HepG2 (cell line): ENCODE data around the gene UNCX. TPM values are rescaled to one million over a fixed set of nuclear protein-coding genes. Genes with fewer than 3 reads are reported as not detected.

ENCODE experiments used
- EED ChIP-seq: sonication (generic); formaldehyde crosslinking; IDR thresholded peaks from 2 replicates; pipeline ENCODE4 v1.5.0; 2020; ENCODE audit warnings: mild to moderate bottlenecking, missing genetic modification reagents
- KDM2A ChIP-seq: sonication (generic); formaldehyde crosslinking; IDR thresholded peaks from 2 replicates; pipeline ENCODE4 v1.4.0; 2020; ENCODE audit warnings: low read depth, missing genetic modification reagents, borderline replicate concordance
- MBNL3 ChIP-seq: fragments of 250-450 bp; sonication (Bioruptor Pico); conservative IDR thresholded peaks from 2 replicates; pipeline ENCODE4 v1.8.0; 2022; ENCODE audit warnings: mild to moderate bottlenecking, inconsistent platforms
- MYC ChIP-seq: sonication (generic); formaldehyde crosslinking; IDR thresholded peaks from 2 replicates; pipeline ENCODE4 v1.9.0; 2021; ENCODE audit warnings: missing genetic modification reagents, borderline replicate concordance
- NR2F1 ChIP-seq, 2 experiments: fragments of 450-650 bp in 1 of 2; formaldehyde crosslinking in 1 of 2; IDR thresholded peaks; 2 replicates each; pipeline versions ENCODE4 v1.5.0 to v1.6.1; 2016 to 2020; ENCODE audit warnings: mild to moderate bottlenecking in 1 of 2, missing compliant biosample characterization in 1 of 2, missing genetic modification reagents in 1 of 2, moderate library complexity in 1 of 2
- RFX3 ChIP-seq: IDR thresholded peaks from 2 replicates; pipeline ENCODE4 v1.6.1; 2016; ENCODE audit warnings: missing biosample characterization, missing genetic modification reagents
- SP140L ChIP-seq: sonication (generic); formaldehyde crosslinking; IDR thresholded peaks from 2 replicates; pipeline ENCODE4 v1.4.0; 2020; ENCODE audit warnings: missing genetic modification reagents, borderline replicate concordance
- XRCC5 ChIP-seq: fragments of 200-400 bp; formaldehyde crosslinking; optimal IDR thresholded peaks from 2 replicates; pipeline ENCODE3; 2017; ENCODE audit warnings: mild to moderate bottlenecking, low read length
- ZFP36L1 ChIP-seq: sonication (generic); formaldehyde crosslinking; IDR thresholded peaks from 2 replicates; pipeline ENCODE4 v1.8.0; 2022; ENCODE audit warnings: mild to moderate bottlenecking, missing genetic modification reagents, moderate library complexity
- ZNF383 ChIP-seq: sonication (generic); formaldehyde crosslinking; IDR thresholded peaks from 2 replicates; pipeline ENCODE4 v1.4.0; 2020; ENCODE audit warnings: missing genetic modification reagents, mild to moderate bottlenecking, borderline replicate concordance
- ZNF530 ChIP-seq: sonication (generic); formaldehyde crosslinking; IDR thresholded peaks from 2 replicates; pipeline ENCODE4 v1.5.0; 2020; ENCODE audit warnings: low read depth, mild to moderate bottlenecking, missing genetic modification reagents
- ZNF670 ChIP-seq: sonication (generic); formaldehyde crosslinking; IDR thresholded peaks from 2 replicates; pipeline ENCODE4 v1.8.0; 2022; ENCODE audit warnings: mild to moderate bottlenecking, missing genetic modification reagents, borderline replicate concordance
- ZNF766 ChIP-seq: sonication (generic); formaldehyde crosslinking; IDR thresholded peaks from 2 replicates; pipeline ENCODE4 v1.5.0; 2020; ENCODE audit warnings: missing genetic modification reagents, borderline replicate concordance
- ZNF816 ChIP-seq: sonication (generic); formaldehyde crosslinking; IDR thresholded peaks from 2 replicates; pipeline ENCODE4 v1.8.0; 2022; ENCODE audit warnings: missing genetic modification reagents, mild to moderate bottlenecking, borderline replicate concordance
- ZSCAN29 ChIP-seq: sonication (generic); formaldehyde crosslinking; conservative IDR thresholded peaks from 2 replicates; pipeline ENCODE4 v1.4.0; 2020; ENCODE audit warnings: mild to moderate bottlenecking, missing genetic modification reagents
- polyA plus RNA-seq, 8 experiments: library from polyadenylated mRNA; depleted of rRNA in 3 of 8; stranded (reverse) in 7 of 8; unstranded in 1 of 8; fragments of >200 nt; fragmentation: Illumina TruSeq in 4 of 8; extraction: Trizol in 4 of 8; gene quantifications; 2 replicates each; pipeline versions ENCODE4 v1.2.1 to v1.2.3, GENCODE V29; 2011 to 2016; ENCODE audit warnings: low read depth in 4 of 8, missing spikeins in 1 of 8, mixed read lengths in 1 of 8; ENCODE audit not compliant: insufficient read depth in 1 of 8
- total RNA-seq, 5 experiments: library from RNA; depleted of rRNA; stranded (reverse); fragments of >200 nt; fragmentation: Illumina TruSeq; extraction: Trizol; gene quantifications; 2 replicates each; pipeline ENCODE4 v1.2.3, GENCODE V29; 2016; ENCODE audit warnings: low read depth in 1 of 5
- TF ChIP-seq, protein P1 (sequence below): sonication (generic); formaldehyde crosslinking; IDR thresholded peaks from 2 replicates; pipeline ENCODE4 v1.8.1; 2023; ENCODE audit warnings: mild to moderate bottlenecking, missing genetic modification reagents
- TF ChIP-seq, protein P2 (sequence below): sonication (generic); formaldehyde crosslinking; IDR thresholded peaks from 2 replicates; pipeline ENCODE4 v1.5.1; 2020; ENCODE audit warnings: mild to moderate bottlenecking, missing genetic modification reagents, moderate library complexity
- TF ChIP-seq, protein P3 (sequence below): sonication (generic); formaldehyde crosslinking; IDR thresholded peaks from 2 replicates; pipeline ENCODE4 v1.5.0; 2020; ENCODE audit warnings: mild to moderate bottlenecking, missing genetic modification reagents
- TF ChIP-seq, protein P4 (sequence below): sonication (generic); formaldehyde crosslinking; IDR thresholded peaks from 2 replicates; pipeline ENCODE4 v1.4.0; 2020; ENCODE audit warnings: mild to moderate bottlenecking, missing genetic modification reagents
- TF ChIP-seq, protein P5 (sequence below): sonication (generic); formaldehyde crosslinking; IDR thresholded peaks from 2 replicates; pipeline ENCODE4 v1.4.0; 2020; ENCODE audit warnings: missing genetic modification reagents

The UNCX gene
- total and polyA plus RNA-seq, 2 of the 13 experiments (the other 11 are each of a cell fraction or from before 2014, with no cell fraction given), result not detected

DNA sequence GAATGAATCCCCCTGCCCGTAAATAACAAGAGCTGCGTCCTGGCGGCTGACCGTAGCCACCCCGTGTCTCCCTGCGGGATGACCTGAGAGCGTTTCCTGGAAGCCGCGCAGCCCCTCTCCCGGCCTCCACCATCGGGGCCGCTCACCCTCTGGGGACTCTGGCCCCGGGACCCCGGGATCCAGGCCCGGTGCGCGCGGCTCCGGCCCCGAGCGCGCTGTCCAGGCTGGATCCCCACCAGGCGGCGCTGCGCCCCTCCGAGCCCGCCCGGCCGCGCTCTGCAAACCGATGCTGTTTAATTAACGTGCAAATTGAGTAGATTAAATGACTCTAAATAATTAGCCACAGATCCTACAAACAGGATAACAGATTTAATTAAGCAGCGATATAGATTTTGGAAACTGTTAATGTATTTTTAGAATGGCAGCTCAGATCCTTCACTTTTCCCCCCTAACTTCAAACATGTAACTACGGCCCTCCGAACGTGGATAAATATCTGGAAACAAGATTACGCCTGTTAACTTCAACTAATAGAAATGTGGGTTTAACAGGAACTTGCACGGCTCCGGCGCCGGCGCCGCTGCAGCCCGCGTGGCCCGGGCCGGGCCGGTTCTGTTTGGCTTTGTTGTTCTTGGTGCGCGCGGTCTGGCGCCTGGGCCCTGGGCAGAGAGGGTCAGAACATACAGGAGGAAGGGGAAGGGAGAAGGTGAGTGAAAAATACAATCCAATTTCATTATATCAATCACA, 7.1 kb upstream of the UNCX start (continued):
- TF ChIP-seq, protein P1, sequence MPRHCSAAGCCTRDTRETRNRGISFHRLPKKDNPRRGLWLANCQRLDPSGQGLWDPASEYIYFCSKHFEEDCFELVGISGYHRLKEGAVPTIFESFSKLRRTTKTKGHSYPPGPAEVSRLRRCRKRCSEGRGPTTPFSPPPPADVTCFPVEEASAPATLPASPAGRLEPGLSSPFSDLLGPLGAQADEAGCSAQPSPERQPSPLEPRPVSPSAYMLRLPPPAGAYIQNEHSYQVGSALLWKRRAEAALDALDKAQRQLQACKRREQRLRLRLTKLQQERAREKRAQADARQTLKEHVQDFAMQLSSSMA (CRISPR knock-in tag), result no peak
- TF ChIP-seq ZNF383 (CRISPR knock-in tag) (no peak), RFX3 (CRISPR knock-in tag) (no peak), XRCC5 (peak; percentile 68), SP140L (CRISPR knock-in tag) (no peak), ZNF816 (CRISPR knock-in tag) (no peak), ZNF530 (no peak), KDM2A (peak; percentile 24; the same call in 1 of the 2 replicates), MYC (0 out of 2 replicates have a peak, but pooled peaks have one; percentile 19), ZNF766 (CRISPR knock-in tag) (no peak), ZSCAN29 (CRISPR knock-in tag) (no peak), NR2F1 (CRISPR knock-in tag; IDR thresholded peaks at IDR 0.05) (no peak), MBNL3 (no peak), EED (CRISPR knock-in tag) (no peak), ZFP36L1 (no peak), ZNF670 (CRISPR knock-in tag) (no peak)
- TF ChIP-seq, protein P2, sequence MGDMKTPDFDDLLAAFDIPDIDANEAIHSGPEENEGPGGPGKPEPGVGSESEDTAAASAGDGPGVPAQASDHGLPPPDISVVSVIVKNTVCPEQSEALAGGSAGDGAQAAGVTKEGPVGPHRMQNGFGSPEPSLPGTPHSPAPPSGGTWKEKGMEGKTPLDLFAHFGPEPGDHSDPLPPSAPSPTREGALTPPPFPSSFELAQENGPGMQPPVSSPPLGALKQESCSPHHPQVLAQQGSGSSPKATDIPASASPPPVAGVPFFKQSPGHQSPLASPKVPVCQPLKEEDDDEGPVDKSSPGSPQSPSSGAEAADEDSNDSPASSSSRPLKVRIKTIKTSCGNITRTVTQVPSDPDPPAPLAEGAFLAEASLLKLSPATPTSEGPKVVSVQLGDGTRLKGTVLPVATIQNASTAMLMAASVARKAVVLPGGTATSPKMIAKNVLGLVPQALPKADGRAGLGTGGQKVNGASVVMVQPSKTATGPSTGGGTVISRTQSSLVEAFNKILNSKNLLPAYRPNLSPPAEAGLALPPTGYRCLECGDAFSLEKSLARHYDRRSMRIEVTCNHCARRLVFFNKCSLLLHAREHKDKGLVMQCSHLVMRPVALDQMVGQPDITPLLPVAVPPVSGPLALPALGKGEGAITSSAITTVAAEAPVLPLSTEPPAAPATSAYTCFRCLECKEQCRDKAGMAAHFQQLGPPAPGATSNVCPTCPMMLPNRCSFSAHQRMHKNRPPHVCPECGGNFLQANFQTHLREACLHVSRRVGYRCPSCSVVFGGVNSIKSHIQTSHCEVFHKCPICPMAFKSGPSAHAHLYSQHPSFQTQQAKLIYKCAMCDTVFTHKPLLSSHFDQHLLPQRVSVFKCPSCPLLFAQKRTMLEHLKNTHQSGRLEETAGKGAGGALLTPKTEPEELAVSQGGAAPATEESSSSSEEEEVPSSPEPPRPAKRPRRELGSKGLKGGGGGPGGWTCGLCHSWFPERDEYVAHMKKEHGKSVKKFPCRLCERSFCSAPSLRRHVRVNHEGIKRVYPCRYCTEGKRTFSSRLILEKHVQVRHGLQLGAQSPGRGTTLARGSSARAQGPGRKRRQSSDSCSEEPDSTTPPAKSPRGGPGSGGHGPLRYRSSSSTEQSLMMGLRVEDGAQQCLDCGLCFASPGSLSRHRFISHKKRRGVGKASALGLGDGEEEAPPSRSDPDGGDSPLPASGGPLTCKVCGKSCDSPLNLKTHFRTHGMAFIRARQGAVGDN (CRISPR knock-in tag), result peak; percentile 27; the same call in 1 of the 2 replicates
- TF ChIP-seq, protein P3, sequence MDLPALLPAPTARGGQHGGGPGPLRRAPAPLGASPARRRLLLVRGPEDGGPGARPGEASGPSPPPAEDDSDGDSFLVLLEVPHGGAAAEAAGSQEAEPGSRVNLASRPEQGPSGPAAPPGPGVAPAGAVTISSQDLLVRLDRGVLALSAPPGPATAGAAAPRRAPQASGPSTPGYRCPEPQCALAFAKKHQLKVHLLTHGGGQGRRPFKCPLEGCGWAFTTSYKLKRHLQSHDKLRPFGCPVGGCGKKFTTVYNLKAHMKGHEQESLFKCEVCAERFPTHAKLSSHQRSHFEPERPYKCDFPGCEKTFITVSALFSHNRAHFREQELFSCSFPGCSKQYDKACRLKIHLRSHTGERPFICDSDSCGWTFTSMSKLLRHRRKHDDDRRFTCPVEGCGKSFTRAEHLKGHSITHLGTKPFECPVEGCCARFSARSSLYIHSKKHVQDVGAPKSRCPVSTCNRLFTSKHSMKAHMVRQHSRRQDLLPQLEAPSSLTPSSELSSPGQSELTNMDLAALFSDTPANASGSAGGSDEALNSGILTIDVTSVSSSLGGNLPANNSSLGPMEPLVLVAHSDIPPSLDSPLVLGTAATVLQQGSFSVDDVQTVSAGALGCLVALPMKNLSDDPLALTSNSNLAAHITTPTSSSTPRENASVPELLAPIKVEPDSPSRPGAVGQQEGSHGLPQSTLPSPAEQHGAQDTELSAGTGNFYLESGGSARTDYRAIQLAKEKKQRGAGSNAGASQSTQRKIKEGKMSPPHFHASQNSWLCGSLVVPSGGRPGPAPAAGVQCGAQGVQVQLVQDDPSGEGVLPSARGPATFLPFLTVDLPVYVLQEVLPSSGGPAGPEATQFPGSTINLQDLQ (CRISPR knock-in tag), result no peak
- TF ChIP-seq, protein P4, sequence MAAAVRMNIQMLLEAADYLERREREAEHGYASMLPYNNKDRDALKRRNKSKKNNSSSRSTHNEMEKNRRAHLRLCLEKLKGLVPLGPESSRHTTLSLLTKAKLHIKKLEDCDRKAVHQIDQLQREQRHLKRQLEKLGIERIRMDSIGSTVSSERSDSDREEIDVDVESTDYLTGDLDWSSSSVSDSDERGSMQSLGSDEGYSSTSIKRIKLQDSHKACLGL (CRISPR knock-in tag), result no peak
- TF ChIP-seq, protein P5, sequence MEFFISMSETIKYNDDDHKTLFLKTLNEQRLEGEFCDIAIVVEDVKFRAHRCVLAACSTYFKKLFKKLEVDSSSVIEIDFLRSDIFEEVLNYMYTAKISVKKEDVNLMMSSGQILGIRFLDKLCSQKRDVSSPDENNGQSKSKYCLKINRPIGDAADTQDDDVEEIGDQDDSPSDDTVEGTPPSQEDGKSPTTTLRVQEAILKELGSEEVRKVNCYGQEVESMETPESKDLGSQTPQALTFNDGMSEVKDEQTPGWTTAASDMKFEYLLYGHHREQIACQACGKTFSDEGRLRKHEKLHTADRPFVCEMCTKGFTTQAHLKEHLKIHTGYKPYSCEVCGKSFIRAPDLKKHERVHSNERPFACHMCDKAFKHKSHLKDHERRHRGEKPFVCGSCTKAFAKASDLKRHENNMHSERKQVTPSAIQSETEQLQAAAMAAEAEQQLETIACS (CRISPR knock-in tag), result 0 out of 2 replicates have a peak, but pooled peaks have one; percentile 39
